NCI-H226 (cell line): ENCODE results near the gene ZNF44.

ENCODE experiments used
- DNase-seq: peaks from one replicate; pipeline ENCODE4 v3.0.0-alpha.2; 2015

ZNF44 gene

GRCh38 chr19:12260861-12261260 is 33.8 kb downstream of the ZNF44 start:
- no peak for DNase-seq

- DNase-seq: no peak
Observed at GRCh38 chr19:12260236-12260635, 34.4 kb downstream of the ZNF44 start.

GRCh38 chr19:12255372-12255771 is 39.3 kb downstream of the ZNF44 start:
- no peak for DNase-seq

- no peak for DNase-seq
Observed at GRCh38 chr19:12247644-12248222, 47.0 kb downstream of the ZNF44 start.

GRCh38 chr19:12244370-12244769 is 50.3 kb downstream of the ZNF44 start:
- no peak for DNase-seq

- no peak for DNase-seq
Observed at GRCh38 chr19:12237143-12237839, 57.4 kb downstream of the ZNF44 start.

- no peak for DNase-seq
Observed at GRCh38 chr19:12232961-12233360, 61.7 kb downstream of the ZNF44 start.

- DNase-seq: no peak
Observed at GRCh38 chr19:12230751-12231733, 63.6 kb downstream of the ZNF44 start.

- DNase-seq: no peak
Observed at GRCh38 chr19:12229990-12230389, 64.7 kb downstream of the ZNF44 start.

GRCh38 chr19:12224676-12225075 is 70.0 kb downstream of the ZNF44 start:
- peak; percentile 10 for DNase-seq

- DNase-seq: no peak
Observed at GRCh38 chr19:12222980-12223630, 71.6 kb downstream of the ZNF44 start.
